Tibial nerve (tissue), 4 donors: ENCODE results near the gene LRRC8D. TPM values are rescaled to one million over a fixed set of nuclear protein-coding genes. Genes with fewer than 3 reads are reported as not detected.

Experiments used
- DNase-seq, 2 donors: peaks; one replicate each; pipeline ENCODE4 v3.0.0-alpha.2; 2019; ENCODE audit warnings: low spot score in 2 of 2
- H3K27ac ChIP-seq, 4 donors: fragments of 200-600 bp; sonication (generic) in 3 of 4; one replicate each; pipeline ENCODE4 v1.5.1; 2017 to 2019; ENCODE audit warnings: mild to moderate bottlenecking in 1 of 4
- H3K27me3 ChIP-seq, 2 donors: fragments of 200-600 bp; sonication (generic) in 1 of 2; one replicate each; pipeline versions ENCODE4 v1.5.1 to v1.6.0; 2017 to 2019
- H3K36me3 ChIP-seq, 3 donors: fragments of 200-600 bp; sonication (generic); one replicate each; pipeline ENCODE4 v1.5.1; 2018 to 2019
- H3K4me1 ChIP-seq, 4 donors: fragments of 200-600 bp; sonication (generic) in 3 of 4; one replicate each; pipeline ENCODE4 v1.5.1; 2017 to 2019
- H3K4me3 ChIP-seq, 4 donors: fragments of 200-600 bp; sonication (generic) in 3 of 4; one replicate each; pipeline ENCODE4 v1.5.1; 2017 to 2019; ENCODE audit warnings: mild to moderate bottlenecking in 1 of 4, moderate library complexity in 1 of 4
- H3K9me3 ChIP-seq, 4 donors: fragments of 200-600 bp; sonication (generic) in 3 of 4; one replicate each; pipeline ENCODE4 v1.5.1; 2017 to 2019
- CTCF ChIP-seq, 5 experiments: fragments of 200-600 bp in 3 of 5; fragments of 450-650 bp in 2 of 5; sonication (generic) in 3 of 5; IDR thresholded peaks; one replicate each; pipeline ENCODE4 v1.5.1; 2016 to 2019; ENCODE audit warnings: antibody characterized with exemption in 5 of 5, mild to moderate bottlenecking in 3 of 5, moderate library complexity in 2 of 5
- EP300 ChIP-seq, 2 donors: sonication (generic); formaldehyde crosslinking; IDR thresholded peaks; one replicate each; pipeline ENCODE4 v1.6.1; 2017; ENCODE audit warnings: antibody characterized with exemption in 2 of 2, mild to moderate bottlenecking in 1 of 2
- POLR2A ChIP-seq, 2 donors: fragments of 450-650 bp; IDR thresholded peaks; one replicate each; pipeline ENCODE4 v1.6.1; 2017; ENCODE audit warnings: antibody characterized with exemption in 2 of 2, mild to moderate bottlenecking in 2 of 2, moderate library complexity in 2 of 2
- WGBS, 2 donors: methylation state at CpG; one replicate each; pipeline ENCODE4 v1.1.5; 2018; 5-methylcytosine and 5-hydroxymethylcytosine counted together
- total RNA-seq, 4 donors: library from RNA; depleted of rRNA; stranded (reverse); fragments of >200 nt; gene quantifications; one replicate each; pipeline ENCODE4 v1.1.0, GENCODE V29; 2016

The LRRC8D gene
- total RNA-seq, 4 donors from 2014 or later: 11.1 to 19.0 (median 15.3) TPM

GRCh38 chr1:89949991-89950624, 129.3 kb downstream of the LRRC8D start:
- no peaks in the 10 kb centered on the region for H3K9me3 ChIP-seq
- TF ChIP-seq EP300 (IDR thresholded peaks at IDR 0.05) (no peak), POLR2A (IDR thresholded peaks at IDR 0.05) (no peak), CTCF (IDR thresholded peaks at IDR 0.05) (no peak)
- no peak for DNase-seq
- WGBS, 2 donors: 9 to 22% methylated on average over 1 of the region's 1 CpG
- H3K4me1 ChIP-seq: peaks cover 0 to 4% (median 0%) of the 10 kb centered on the region in 4 donors
- no peaks in the 10 kb centered on the region for H3K27me3 ChIP-seq
- no peaks in the 10 kb centered on the region for H3K36me3 ChIP-seq
- no peak overlapping the region for H3K27ac ChIP-seq
- H3K4me3 ChIP-seq: no peak overlapping the region

- Histone ChIP-seq H3K4me3 (no peak overlapping the region), H3K9me3 (no peaks in the 10 kb centered on the region), H3K36me3 (no peaks in the 10 kb centered on the region), H3K4me1 (peaks cover 0 to 4% (median 0%) of the 10 kb centered on the region in 4 donors), H3K27ac (no peak overlapping the region), H3K27me3 (no peaks in the 10 kb centered on the region)
- 80 to 84% methylated on average over 2 of the region's 2 CpGs for WGBS, 2 donors
- DNase-seq: no peak
- TF ChIP-seq POLR2A (IDR thresholded peaks at IDR 0.05) (no peak), CTCF (IDR thresholded peaks at IDR 0.05) (no peak), EP300 (IDR thresholded peaks at IDR 0.05) (no peak)
Measured at GRCh38 chr1:89950703-89951102, 129.9 kb downstream of the LRRC8D start.

GRCh38 chr1:89951766-89952604, 131.2 kb downstream of the LRRC8D start:
- no peaks in the 10 kb centered on the region for H3K27me3 ChIP-seq
- H3K4me3 ChIP-seq: no peak overlapping the region
- DNase-seq: no peak
- no peaks in the 10 kb centered on the region for H3K36me3 ChIP-seq
- TF ChIP-seq POLR2A (IDR thresholded peaks at IDR 0.05) (no peak), EP300 (IDR thresholded peaks at IDR 0.05) (no peak)
- no peak overlapping the region for H3K27ac ChIP-seq
- H3K4me1 ChIP-seq: peaks cover 0 to 7% (median 0%) of the 10 kb centered on the region in 4 donors
- WGBS, 2 donors: 83 to 87% methylated on average over 5 of the region's 5 CpGs
- no peaks in the 10 kb centered on the region for H3K9me3 ChIP-seq

GRCh38 chr1:89952605-89953130, 131.8 kb downstream of the LRRC8D start:
- Histone ChIP-seq H3K4me3 (no peak overlapping the region), H3K36me3 (no peaks in the 10 kb centered on the region), H3K27ac (no peak overlapping the region), H3K9me3 (no peaks in the 10 kb centered on the region), H3K27me3 (no peaks in the 10 kb centered on the region), H3K4me1 (peaks cover 0 to 12% (median 0%) of the 10 kb centered on the region in 4 donors)
- no peak for DNase-seq
- WGBS, 2 donors: 95 to 96% methylated on average over 2 of the region's 2 CpGs
- TF ChIP-seq POLR2A (IDR thresholded peaks at IDR 0.05) (no peak), CTCF (IDR thresholded peaks at IDR 0.05) (no peak), EP300 (IDR thresholded peaks at IDR 0.05) (no peak)

GRCh38 chr1:89953131-89953626, 132.3 kb downstream of the LRRC8D start:
- Histone ChIP-seq H3K27me3 (no peaks in the 10 kb centered on the region), H3K4me1 (peaks cover 0 to 12% (median 0%) of the 10 kb centered on the region in 4 donors), H3K36me3 (no peaks in the 10 kb centered on the region), H3K27ac (no peak overlapping the region), H3K9me3 (no peaks in the 10 kb centered on the region), H3K4me3 (no peak overlapping the region)
- no peak for DNase-seq
- TF ChIP-seq POLR2A (IDR thresholded peaks at IDR 0.05) (no peak), EP300 (IDR thresholded peaks at IDR 0.05) (no peak), CTCF (IDR thresholded peaks at IDR 0.05) (no peak)
- WGBS, 2 donors: 30 to 31% methylated on average over 1 of the region's 1 CpG
